HepG2 (cell line): ENCODE measurements around the gene LPIN3. TPM values are rescaled to one million over a fixed set of nuclear protein-coding genes. Genes with fewer than 3 reads are reported as not detected.

Experiments used
- HMGXB4 ChIP-seq, 2 experiments: sonication (generic) in 1 of 2; formaldehyde crosslinking in 1 of 2; IDR thresholded peaks; 2 replicates each; pipeline versions ENCODE4 v1.4.0 to v1.6.1; 2018 to 2020; ENCODE audit warnings: missing genetic modification reagents in 2 of 2, borderline replicate concordance in 1 of 2, low read depth in 1 of 2, mild to moderate bottlenecking in 1 of 2, missing biosample characterization in 1 of 2
- KAT8 ChIP-seq: IDR thresholded peaks from 2 replicates; pipeline ENCODE4 v1.6.1; 2016; ENCODE audit warnings: missing genetic modification reagents, missing compliant biosample characterization
- KLF16 ChIP-seq, 2 experiments: sonication (generic) in 1 of 2; formaldehyde crosslinking in 1 of 2; IDR thresholded peaks; 2 replicates each; pipeline versions ENCODE4 v1.6.1 to v1.8.0; 2016 to 2023; ENCODE audit warnings: missing genetic modification reagents in 2 of 2, missing compliant biosample characterization in 1 of 2
- PATZ1 ChIP-seq: sonication (generic); formaldehyde crosslinking; IDR thresholded peaks from 2 replicates; pipeline ENCODE4 v1.4.0; 2020; ENCODE audit warnings: missing genetic modification reagents
- ZFP90 ChIP-seq: sonication (generic); formaldehyde crosslinking; IDR thresholded peaks from 2 replicates; pipeline ENCODE4 v1.8.0; 2022; ENCODE audit warnings: missing genetic modification reagents, mild to moderate bottlenecking, inconsistent platforms, borderline replicate concordance
- ZNF142 ChIP-seq: sonication (generic); formaldehyde crosslinking; IDR thresholded peaks from 2 replicates; pipeline ENCODE4 v1.4.0; 2020; ENCODE audit warnings: missing genetic modification reagents
- ZNF318 ChIP-seq: sonication (generic); formaldehyde crosslinking; IDR thresholded peaks from 2 replicates; pipeline ENCODE4 v1.4.0; 2020; ENCODE audit warnings: mild to moderate bottlenecking, missing genetic modification reagents
- ZNF567 ChIP-seq: sonication (generic); formaldehyde crosslinking; IDR thresholded peaks from 2 replicates; pipeline ENCODE4 v1.8.1; 2023; ENCODE audit warnings: mild to moderate bottlenecking, missing genetic modification reagents, borderline replicate concordance
- polyA plus RNA-seq, 8 experiments: library from polyadenylated mRNA; depleted of rRNA in 3 of 8; stranded (reverse) in 7 of 8; unstranded in 1 of 8; fragments of >200 nt; fragmentation: Illumina TruSeq in 4 of 8; extraction: Trizol in 4 of 8; gene quantifications; 2 replicates each; pipeline versions ENCODE4 v1.2.1 to v1.2.3, GENCODE V29; 2011 to 2016; ENCODE audit warnings: low read depth in 4 of 8, missing spikeins in 1 of 8, mixed read lengths in 1 of 8; ENCODE audit not compliant: insufficient read depth in 1 of 8
- total RNA-seq, 5 experiments: library from RNA; depleted of rRNA; stranded (reverse); fragments of >200 nt; fragmentation: Illumina TruSeq; extraction: Trizol; gene quantifications; 2 replicates each; pipeline ENCODE4 v1.2.3, GENCODE V29; 2016; ENCODE audit warnings: low read depth in 1 of 5

LPIN3 gene
- total and polyA plus RNA-seq, 2 of the 13 experiments (the other 11 are each of a cell fraction or from before 2014, with no cell fraction given), result 14.2 to 28.6 TPM

- TF ChIP-seq ZNF142 (no peak), HMGXB4 (CRISPR knock-in tag; IDR thresholded peaks at IDR 0.05; ENCODE audit: borderline replicate concordance in 1 of 2, low read depth in 1 of 2) (peak in 1 of 2 experiments; percentile 26; a peak in 1 of 4 replicates), KAT8 (peak; percentile 76), ZNF567 (peak; percentile 81; the same call in 1 of the 2 replicates), KLF16 (CRISPR knock-in tag; IDR thresholded peaks at IDR 0.05) (peak in 1 of 2 experiments; percentile 68; a peak in 1 of 4 replicates), PATZ1 (peak; percentile 96), ZFP90 (peak; percentile 57; the same call in 1 of the 2 replicates), ZNF318 (CRISPR knock-in tag) (no peak)
Observed at GRCh38 chr20:41317546-41318270, 22.9 kb upstream of the LPIN3 start, which contains the start of gene ZHX3 (continued).
